GM12801 (cell line): ENCODE data around the gene CCDC169.

Experiments used
- CTCF ChIP-seq: IDR thresholded peaks from one replicate; pipeline ENCODE4 v1.5.1; 2011; ENCODE audit warnings: control low read depth; ENCODE audit not compliant: insufficient read length; ENCODE audit errors: extremely low read depth

CCDC169 gene

GRCh38 chr13:36342715-36343114, 45.1 kb upstream of the CCDC169 start:
- no peak for TF ChIP-seq CTCF

GRCh38 chr13:36341718-36342117, 44.1 kb upstream of the CCDC169 start:
- no peak for TF ChIP-seq CTCF

- no peak for TF ChIP-seq CTCF
Measured at GRCh38 chr13:36339600-36340155, 42.1 kb upstream of the CCDC169 start.

GRCh38 chr13:36337938-36338641, 40.5 kb upstream of the CCDC169 start:
- TF ChIP-seq CTCF, result no peak

- no peak for TF ChIP-seq CTCF
Measured at GRCh38 chr13:36332986-36333385, 35.4 kb upstream of the CCDC169 start.

GRCh38 chr13:36331280-36331679, 33.7 kb upstream of the CCDC169 start:
- TF ChIP-seq CTCF, result no peak

- no peak for TF ChIP-seq CTCF
Measured at GRCh38 chr13:36329361-36329760, 31.7 kb upstream of the CCDC169 start.

GRCh38 chr13:36328821-36329220, 31.2 kb upstream of the CCDC169 start:
- no peak for TF ChIP-seq CTCF
